Ovary (tissue), 9 donors: Measurements from ENCODE around the gene AKR7A2. TPM values are rescaled to one million over a fixed set of nuclear protein-coding genes. Genes with fewer than 3 reads are reported as not detected.

Source experiments
- DNase-seq, 5 donors: peaks; one replicate each; pipeline ENCODE4 v3.0.0-alpha.2; 2019 to 2020
- H3K27ac ChIP-seq, 2 donors: fragments of 200-600 bp; one replicate each; pipeline versions ENCODE4 v1.5.1 to v1.8.0; 2019 to 2022
- H3K27me3 ChIP-seq: fragments of 200-600 bp; one replicate; pipeline ENCODE4 v1.8.0; 2022
- H3K36me3 ChIP-seq: fragments of 200-600 bp; sonication (generic); one replicate; pipeline ENCODE4 v1.5.1; 2019
- H3K4me1 ChIP-seq: one replicate; pipeline ENCODE4 v1.8.1; 2013; ENCODE audit warnings: mild to moderate bottlenecking, moderate library complexity; ENCODE audit not compliant: insufficient read depth
- H3K4me3 ChIP-seq: fragments of 200-600 bp; sonication (generic); one replicate; pipeline ENCODE4 v1.5.1; 2017
- H3K9me3 ChIP-seq, 2 donors: fragments of 200-600 bp in 1 of 2; sonication (generic) in 1 of 2; one replicate each; pipeline versions ENCODE4 v1.5.1 to v1.8.1; 2013 to 2019; ENCODE audit warnings: mild to moderate bottlenecking in 1 of 2, moderate library complexity in 1 of 2
- EP300 ChIP-seq: sonication (generic); formaldehyde crosslinking; IDR thresholded peaks from one replicate; pipeline ENCODE4 v1.6.1; 2017; ENCODE audit warnings: antibody characterized with exemption
- POLR2A ChIP-seq: fragments of 450-650 bp; IDR thresholded peaks from one replicate; pipeline ENCODE4 v1.6.1; 2017; ENCODE audit warnings: antibody characterized with exemption, mild to moderate bottlenecking, moderate library complexity
- WGBS, 3 donors: extraction: QIAGEN DNeasy Blood & Tissue Kit in 1 of 3; methylation state at CpG; one replicate each; pipeline versions ENCODE4 v1.1.5 to v1.1.7; 2013 to 2017; 5-methylcytosine and 5-hydroxymethylcytosine counted together
- intact Hi-C, 4 donors: fragments of 100-400 bp; cut with DNase I; formaldehyde crosslinking; loops; one replicate each; pipeline versions ENCODE4 v1.11.0 to v1.15.1; 2022 to 2023
- polyA plus RNA-seq, 2 donors: library from polyadenylated mRNA; stranded (reverse); fragments of 200-250 nt in 1 of 2; fragments of 350-450 nt in 1 of 2; fragmentation: Illumina TruSeq in 1 of 2; extraction: RNeasy Lipid Tissue Mini Kit (QIAGEN cat#74804) in 1 of 2; gene quantifications; one replicate each; pipeline ENCODE4 v1.2.3, GENCODE V29; 2013 to 2014
- total RNA-seq, 7 donors: library from RNA; depleted of rRNA in 2 of 7; stranded (reverse); fragments of >200 nt in 2 of 7; fragmentation: NEBNext Ultra II Directional in 3 of 7; extraction: Animal tissue kit (Norgen Biotek cat#: 25700) in 3 of 7; gene quantifications; one replicate each; pipeline versions ENCODE4 v1.1.0 to v1.2.4, GENCODE V29; 2016 to 2023
- TF ChIP-seq, protein P1 (sequence below), 3 donors: fragments of 450-650 bp in 2 of 3; fragments of 200-600 bp in 1 of 3; IDR thresholded peaks; one replicate each; pipeline versions ENCODE4 v1.5.1 to v1.8.0; 2016 to 2022; ENCODE audit warnings: antibody characterized with exemption in 3 of 3, mild to moderate bottlenecking in 1 of 3
- donor health status: DM: no; HTN: no; CAD: no; lungs with moderate emphysema.
- donor health status: DM: no; HTN: no; CAD: no.
- donor health status: Bipolar disorder and iron deficiency.
- donor health status: DM: yes; HTN: yes; CAD: no.
- donor health status: DM: no; HTN: no; CAD: no.
- donor health status: DM: yes; HTN: yes; CAD: no.

AKR7A2 gene
- total and polyA plus RNA-seq, 9 donors: 37.9 to 83.6 (median 55.6) TPM

DNA sequence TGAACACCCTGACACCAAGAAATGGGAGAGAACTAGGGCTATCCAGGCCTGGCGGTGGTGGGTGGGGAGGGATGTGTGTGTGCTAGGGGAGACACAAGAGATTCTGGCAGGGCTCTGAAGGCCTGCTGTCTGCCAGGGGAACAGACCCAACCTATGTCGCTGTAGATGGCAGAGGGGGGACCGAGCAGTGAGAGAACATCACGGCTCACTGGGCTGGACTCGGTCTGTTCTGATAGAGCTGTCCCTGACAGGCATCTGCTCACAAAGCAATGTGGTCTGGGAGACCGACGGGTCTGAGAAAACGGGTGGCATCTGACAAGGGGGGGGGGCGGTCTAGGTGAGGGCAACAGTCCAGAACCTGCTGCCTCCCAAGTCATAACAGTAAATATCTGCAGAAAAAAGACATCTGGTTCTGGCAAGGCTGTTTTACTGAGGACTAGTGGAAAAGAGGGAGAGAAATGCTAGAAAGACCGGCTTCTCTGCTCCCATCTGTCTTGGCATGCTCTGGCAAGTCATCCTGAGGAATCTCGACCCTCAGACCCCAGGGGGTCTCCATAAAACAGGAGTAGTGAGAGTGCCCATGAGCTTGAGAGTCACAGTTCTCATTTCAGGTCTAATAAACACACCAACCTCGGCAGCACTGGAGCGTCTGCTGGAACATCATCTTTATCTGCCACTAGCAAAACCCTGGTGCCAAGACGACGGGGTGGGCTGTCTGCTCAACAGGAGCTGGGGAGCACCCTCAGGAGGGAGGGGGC is 36.7 kb upstream of the AKR7A2 start:
- no peaks in the 10 kb centered on the region for H3K27me3 ChIP-seq
- TF ChIP-seq EP300 (no peak), POLR2A (no peak)
- TF ChIP-seq, protein P1, sequence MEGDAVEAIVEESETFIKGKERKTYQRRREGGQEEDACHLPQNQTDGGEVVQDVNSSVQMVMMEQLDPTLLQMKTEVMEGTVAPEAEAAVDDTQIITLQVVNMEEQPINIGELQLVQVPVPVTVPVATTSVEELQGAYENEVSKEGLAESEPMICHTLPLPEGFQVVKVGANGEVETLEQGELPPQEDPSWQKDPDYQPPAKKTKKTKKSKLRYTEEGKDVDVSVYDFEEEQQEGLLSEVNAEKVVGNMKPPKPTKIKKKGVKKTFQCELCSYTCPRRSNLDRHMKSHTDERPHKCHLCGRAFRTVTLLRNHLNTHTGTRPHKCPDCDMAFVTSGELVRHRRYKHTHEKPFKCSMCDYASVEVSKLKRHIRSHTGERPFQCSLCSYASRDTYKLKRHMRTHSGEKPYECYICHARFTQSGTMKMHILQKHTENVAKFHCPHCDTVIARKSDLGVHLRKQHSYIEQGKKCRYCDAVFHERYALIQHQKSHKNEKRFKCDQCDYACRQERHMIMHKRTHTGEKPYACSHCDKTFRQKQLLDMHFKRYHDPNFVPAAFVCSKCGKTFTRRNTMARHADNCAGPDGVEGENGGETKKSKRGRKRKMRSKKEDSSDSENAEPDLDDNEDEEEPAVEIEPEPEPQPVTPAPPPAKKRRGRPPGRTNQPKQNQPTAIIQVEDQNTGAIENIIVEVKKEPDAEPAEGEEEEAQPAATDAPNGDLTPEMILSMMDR (IDR thresholded peaks at IDR 0.05): no peak
- H3K4me3 ChIP-seq: no peak overlapping the region
- no peak for DNase-seq
- peaks cover 15% of the 10 kb centered on the region for H3K4me1 ChIP-seq
- intact Hi-C loops: loop anchor here in 1 of 4 donors (5.0 kb wide), 1 partner anchor 309 kb away; no protein-coding TSS in a partner anchor
- H3K27ac ChIP-seq: peak overlapping the region in 1 of 2 donors; percentile 13
- H3K36me3 ChIP-seq: no peaks in the 10 kb centered on the region
- 19 to 34% (median 28%) methylated on average over 14 to 15 of the region's 15 CpGs for WGBS, 3 donors
- no peaks in the 10 kb centered on the region for H3K9me3 ChIP-seq

DNA sequence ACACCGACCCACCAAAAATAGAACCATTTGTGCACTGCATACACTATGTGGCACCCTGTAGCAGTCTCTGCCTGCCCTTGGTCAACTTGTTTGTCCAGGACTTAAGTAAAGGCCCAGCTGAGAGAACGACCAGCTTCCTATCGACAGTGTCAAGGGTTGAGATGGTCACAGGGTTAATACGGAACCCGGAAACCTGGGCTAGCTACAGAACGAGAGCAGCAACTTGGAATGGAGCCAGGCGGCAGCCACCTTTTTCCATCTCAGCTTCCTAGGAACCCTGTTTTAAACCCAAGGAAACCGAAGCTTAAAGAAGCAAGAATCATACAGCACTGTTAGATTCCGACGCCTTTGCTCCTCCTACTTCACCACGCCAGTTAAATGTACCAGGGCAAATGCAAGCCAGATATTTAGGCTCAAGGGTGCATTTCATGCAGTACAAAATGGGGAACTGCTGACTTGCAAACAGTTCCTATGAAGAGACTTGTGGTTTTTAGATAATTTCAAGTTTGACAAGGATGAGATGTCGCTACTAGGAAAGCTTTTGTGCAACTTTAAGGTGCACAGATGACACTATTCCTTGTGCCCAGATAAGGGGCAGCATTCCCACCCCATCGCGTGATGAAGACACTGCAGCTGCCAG is 35.7 kb upstream of the AKR7A2 start:
- H3K36me3 ChIP-seq: no peaks in the 10 kb centered on the region
- H3K9me3 ChIP-seq: no peaks in the 10 kb centered on the region
- no peak overlapping the region for H3K27ac ChIP-seq
- H3K27me3 ChIP-seq: no peaks in the 10 kb centered on the region
- WGBS, 3 donors: 80 to 82% (median 82%) methylated on average over 14 of the region's 14 CpGs
- intact Hi-C loops: loop anchor here in 1 of 4 donors (5.0 kb wide), 1 partner anchor 310 kb away; no protein-coding TSS in a partner anchor
- no peak overlapping the region for H3K4me3 ChIP-seq
- H3K4me1 ChIP-seq: peaks cover 15% of the 10 kb centered on the region
- TF ChIP-seq, protein P1 (IDR thresholded peaks at IDR 0.05): no peak
- TF ChIP-seq POLR2A (no peak), EP300 (no peak)
- DNase-seq: no peak

DNA sequence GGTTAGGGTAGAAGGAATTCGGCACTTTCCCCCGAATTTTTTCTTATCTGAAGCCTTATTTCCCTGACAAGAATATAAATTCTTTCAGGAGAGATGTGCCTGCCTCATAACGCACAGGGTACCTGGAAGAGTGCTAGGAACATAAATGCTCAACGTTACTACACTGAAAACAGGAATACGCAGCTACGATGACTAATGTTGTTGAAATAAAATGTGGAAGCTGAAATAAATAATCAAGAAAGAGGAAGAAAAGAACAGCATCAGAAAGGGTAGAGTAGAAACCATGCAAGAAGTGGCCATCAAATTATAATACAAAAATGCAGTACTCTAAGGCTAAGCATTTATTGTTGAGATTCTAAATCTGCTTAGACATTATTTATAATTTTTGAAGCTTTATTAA is 34.1 kb upstream of the AKR7A2 start:
- H3K27ac ChIP-seq: no peak overlapping the region
- TF ChIP-seq, protein P1 (IDR thresholded peaks at IDR 0.05): no peak
- no peak for TF ChIP-seq EP300
- TF ChIP-seq POLR2A: no peak
- H3K27me3 ChIP-seq: no peaks in the 10 kb centered on the region
- H3K9me3 ChIP-seq: no peaks in the 10 kb centered on the region
- intact Hi-C loops: loop anchor here in 1 of 4 donors (5.0 kb wide), 1 partner anchor 311 kb away; no protein-coding TSS in a partner anchor
- no peak for DNase-seq
- WGBS, 3 donors: 53 to 58% (median 53%) methylated on average over 6 of the region's 6 CpGs
- no peak overlapping the region for H3K4me3 ChIP-seq
- no peaks in the 10 kb centered on the region for H3K36me3 ChIP-seq
- peaks cover 21% of the 10 kb centered on the region for H3K4me1 ChIP-seq

- TF ChIP-seq POLR2A: no peak
- TF ChIP-seq, protein P1 (IDR thresholded peaks at IDR 0.05): no peak
- TF ChIP-seq EP300: no peak
- intact Hi-C loops: loop anchor here in 1 of 4 donors (5.0 kb wide), 1 partner anchor 312 kb away; no protein-coding TSS in a partner anchor
- Histone ChIP-seq H3K4me3 (no peak overlapping the region), H3K4me1 (peaks cover 21% of the 10 kb centered on the region), H3K27ac (no peak overlapping the region), H3K27me3 (no peaks in the 10 kb centered on the region), H3K36me3 (no peaks in the 10 kb centered on the region), H3K9me3 (no peaks in the 10 kb centered on the region)
- no peak for DNase-seq
- WGBS, 3 donors: 88 to 91% (median 91%) methylated on average over 8 of the region's 8 CpGs
Observed at GRCh38 chr1:19345391-19345790, 33.4 kb upstream of the AKR7A2 start.
